NCI-H2081 (cell line): Measurements from ENCODE around the gene GRID2.

Source experiments
- DNase-seq, 2 experiments: peaks; one replicate each; lab custom pipeline; 2025; lab: John Stamatoyannopoulos, UW

Gene GRID2

DNA sequence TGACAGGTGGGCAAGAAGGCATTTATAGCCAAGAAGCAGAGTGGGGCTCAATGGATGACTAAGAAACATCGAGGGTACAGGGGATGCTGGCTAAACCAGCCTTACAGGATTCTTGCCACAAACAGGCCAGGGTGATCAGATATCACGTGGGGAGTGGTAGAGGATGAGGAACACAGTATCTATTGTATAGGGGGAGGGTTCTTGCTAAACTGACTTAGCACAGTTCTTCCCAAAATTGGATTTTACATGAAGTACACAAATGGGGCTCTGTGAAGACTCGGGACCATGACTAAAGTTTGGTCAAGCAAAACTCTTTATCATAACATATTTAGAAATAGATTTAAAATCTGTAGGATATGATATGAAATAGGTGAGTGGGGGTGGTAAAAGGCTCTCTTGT is 1380.8 kb downstream of the GRID2 start:
- DNase-seq = no peak

DNA sequence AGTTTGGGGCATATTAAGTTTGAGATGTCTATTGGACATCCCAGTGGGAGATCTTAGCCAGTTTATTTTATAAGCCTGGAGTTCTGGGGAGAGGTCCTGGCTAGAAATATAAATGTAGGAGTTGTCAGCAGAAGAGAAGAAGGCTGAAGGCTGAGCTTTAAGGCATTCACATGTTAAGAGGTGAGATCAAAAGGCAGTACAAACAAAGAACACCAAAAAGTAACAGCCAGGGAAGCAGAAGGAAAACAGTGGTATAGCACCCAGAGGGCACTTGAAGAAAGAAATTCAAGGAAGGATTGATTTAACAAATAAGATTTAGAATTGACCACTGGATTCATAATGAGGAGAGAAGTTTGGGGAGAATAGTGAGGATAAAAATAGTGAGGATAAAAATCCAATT is 1383.5 kb downstream of the GRID2 start:
- DNase-seq = no peak

DNA sequence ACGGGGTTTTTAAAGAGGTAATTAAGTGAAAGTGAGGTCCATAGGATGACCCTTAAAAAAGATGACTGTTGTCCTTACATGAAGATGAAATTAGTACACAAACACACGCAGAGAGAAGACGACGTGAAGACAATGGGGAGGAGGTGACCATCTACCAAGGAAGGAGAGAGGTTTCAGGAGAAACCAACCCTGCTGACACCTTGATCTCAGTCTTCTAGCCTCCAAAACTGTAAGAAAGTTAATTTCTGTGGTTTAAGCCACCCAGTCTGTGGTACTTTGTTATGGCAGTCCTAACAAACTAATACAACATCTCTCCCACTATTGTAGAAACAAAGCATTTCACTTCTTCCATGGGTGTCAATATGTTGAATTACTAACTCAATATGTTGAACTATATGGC is 1385.2 kb downstream of the GRID2 start:
- DNase-seq = no peak

DNA sequence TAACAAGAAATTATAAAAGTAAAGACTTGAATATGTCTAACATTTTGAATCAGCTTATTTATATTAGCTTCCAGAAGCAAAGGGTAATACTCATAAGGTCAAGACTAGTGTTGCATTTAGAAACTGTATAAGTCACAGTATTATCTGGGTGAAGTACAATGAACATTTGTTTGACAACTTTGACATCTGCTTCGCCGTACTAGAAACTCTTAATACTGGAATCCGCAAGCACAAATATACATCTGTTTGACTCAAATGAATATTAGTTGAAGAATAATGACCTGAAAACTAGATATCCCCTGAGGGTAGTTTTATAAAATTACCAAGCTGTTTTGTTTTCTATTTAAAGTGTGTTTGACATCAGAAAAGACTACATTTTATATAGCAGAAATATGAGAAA is 1389.4 kb downstream of the GRID2 start:
- no peak for DNase-seq

DNA sequence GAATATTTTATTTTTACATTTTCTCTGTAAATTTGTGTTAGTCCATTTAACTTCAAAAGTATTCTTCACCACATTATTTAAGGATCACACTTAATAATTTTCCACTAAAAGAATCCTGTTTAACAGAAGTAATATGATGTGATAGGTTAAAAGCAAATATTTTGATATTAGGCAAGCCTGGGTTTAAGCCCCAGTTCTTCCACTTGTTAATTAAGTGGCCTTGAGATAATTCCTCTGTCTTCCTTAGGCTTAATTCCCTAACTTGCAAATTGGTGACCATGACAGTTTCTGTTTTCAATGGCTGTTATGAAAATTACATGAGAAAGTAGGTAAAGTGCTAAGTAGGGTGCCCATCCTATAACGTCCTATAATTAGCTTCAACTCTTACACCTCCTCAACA is 1394.9 kb downstream of the GRID2 start:
- no peak for DNase-seq

DNA sequence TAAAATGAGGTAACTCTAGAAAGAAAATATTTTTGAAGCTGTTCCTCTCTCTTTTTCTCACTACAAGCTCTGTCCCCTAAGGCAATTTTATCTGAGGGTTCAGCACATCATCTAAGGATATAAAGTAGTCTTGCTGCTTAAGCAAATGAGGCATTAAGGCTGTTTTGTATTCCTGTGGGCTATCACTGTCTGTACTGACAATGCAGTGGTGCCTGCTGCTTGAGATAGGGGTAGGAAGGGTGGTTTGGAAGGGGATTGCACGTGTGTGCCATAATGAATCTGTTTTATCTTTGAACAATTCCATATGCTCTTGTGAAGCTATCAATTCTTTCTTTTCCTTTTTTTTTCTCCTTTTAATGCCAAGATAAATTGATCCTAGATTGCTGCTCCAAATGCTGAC is 1396.8 kb downstream of the GRID2 start:
- no peak for DNase-seq

DNA sequence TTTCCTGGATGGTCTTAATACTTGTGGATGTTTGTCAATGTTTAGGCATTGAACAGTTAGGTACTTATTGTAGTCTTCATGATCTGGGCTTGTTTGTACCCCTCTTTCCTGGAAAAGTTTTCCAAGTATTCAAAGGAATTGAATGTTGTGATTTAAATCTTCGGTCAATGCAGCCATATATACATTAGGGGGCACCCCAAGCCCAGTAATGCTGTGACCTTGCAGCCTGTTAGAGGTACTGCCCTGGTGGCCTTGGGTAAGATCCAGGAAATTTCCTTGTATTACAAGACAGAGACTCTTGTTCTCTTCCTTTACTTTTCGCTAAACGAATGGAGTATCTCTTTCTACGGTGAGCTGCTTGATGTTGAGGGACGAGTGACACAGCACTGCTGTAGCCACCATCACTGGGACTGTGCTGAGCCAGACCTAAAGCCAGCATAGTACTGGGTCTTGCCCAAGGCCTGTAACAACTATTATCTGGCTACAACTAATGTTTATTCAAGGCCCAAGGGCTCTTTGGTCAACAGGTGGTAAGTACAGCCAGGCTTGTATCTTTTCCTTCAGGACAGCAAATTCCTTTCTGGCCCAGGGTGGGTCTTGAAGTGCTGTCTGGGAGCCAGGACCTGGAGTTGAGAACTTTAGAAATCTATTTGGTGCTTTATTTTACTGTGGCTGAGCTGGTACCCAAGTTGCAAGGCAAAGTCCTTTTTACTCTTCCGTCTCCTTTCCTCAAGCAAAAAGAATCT is 1406.5 kb downstream of the GRID2 start:
- DNase-seq = peak in 1 of 2 experiments; percentile 5

DNA sequence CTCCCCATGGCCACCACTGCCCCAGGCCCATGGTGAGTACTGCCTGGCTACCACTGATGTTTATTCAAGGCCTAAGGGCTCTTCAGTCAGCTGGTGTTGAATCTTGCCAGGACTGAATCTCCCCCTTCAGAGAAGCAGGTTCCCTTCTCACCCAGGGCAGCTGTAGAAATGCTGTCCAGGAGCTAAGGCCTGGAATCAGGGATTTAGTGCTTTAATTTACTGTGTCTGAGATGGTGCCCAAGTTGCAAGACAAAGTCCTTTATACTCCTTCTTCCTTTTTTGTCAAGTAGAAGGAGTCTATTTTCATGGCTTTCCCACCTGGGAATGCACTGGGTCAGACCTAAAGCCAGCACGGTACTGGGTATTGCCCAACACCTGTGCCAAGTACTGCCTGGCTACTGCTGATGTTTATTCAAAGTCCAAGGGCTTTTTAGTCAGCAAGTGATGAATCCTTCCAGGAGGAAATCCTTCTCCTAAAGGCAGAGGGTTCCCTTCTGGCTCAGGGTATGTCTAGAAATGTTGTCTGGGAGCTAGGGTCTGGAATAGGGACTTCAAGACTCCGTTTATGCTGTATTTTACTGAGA is 1407.2 kb downstream of the GRID2 start:
- no peak for DNase-seq

DNA sequence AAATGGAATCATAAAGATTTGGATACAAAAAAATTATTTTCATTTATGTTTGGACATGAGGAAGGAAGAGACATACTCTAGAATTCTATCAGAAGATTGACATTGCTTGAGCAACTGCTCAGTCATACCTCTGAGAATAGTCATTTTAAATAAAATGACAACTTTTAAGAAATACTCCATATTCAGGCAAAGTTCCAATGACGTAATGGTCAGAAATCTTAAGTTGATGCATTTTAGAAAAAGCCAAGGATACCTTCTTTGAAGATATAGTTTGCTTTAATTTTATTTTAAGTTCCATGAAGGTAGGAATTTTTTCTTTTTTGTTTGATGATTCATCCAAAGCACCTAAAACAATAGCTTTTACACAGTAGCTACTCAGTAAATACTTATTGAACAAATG is 1414.5 kb downstream of the GRID2 start:
- DNase-seq = no peak

DNA sequence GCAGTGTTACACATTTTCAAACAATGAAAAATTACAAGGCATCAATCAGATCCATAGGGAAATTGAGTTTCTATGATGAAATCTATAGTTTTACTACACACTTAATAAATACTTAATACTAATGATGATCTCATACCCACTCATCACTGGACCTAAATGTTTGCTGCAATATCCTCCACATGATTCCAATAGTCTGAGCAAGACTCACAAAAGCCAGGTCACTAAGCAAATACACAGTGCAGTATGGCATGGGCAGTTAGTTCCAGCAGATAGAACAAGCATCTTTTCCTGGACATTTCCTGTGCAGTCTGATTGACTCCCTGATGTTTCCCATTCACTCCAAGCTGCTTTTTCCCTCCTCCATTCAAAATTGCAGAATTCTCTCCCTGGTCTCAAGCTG is 1415.8 kb downstream of the GRID2 start:
- DNase-seq = no peak

DNA sequence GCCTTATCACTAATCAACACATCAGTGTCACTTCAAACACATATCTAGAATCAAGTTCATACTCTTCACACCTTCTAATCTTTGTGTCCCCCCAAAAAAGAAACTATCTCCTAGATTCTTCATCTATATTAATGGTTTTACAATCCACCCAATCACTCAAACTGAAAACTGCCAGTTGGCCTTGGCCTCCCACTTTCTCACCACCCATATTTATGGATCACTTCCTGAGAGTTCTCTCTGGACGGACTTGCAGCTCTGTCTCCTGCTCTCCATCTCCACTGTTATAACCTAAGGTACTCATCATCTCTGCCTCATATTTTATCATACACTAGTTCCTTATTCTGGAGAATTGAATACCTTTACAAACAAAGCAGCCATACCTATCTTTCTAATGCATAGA is 1418.7 kb downstream of the GRID2 start:
- no peak for DNase-seq

DNA sequence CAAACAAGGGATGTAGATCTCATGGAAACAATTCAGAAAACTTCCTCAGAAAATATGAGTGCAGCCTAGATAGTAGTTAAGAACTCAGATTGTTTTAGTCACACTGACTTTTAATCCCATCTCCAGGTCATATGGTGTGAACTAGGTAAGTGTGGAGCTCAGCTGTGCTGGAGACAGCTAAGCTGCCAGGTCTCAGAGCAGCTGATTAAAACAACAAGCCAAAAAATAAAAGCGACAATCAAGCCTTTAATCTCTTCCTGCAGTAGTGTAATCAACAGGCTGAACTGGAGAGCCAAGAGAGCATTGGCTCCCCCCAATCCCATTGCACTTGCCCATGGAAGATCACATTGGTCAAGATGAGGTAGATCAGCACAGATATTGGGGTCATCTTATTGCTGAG is 1426.5 kb downstream of the GRID2 start:
- DNase-seq = no peak

DNA sequence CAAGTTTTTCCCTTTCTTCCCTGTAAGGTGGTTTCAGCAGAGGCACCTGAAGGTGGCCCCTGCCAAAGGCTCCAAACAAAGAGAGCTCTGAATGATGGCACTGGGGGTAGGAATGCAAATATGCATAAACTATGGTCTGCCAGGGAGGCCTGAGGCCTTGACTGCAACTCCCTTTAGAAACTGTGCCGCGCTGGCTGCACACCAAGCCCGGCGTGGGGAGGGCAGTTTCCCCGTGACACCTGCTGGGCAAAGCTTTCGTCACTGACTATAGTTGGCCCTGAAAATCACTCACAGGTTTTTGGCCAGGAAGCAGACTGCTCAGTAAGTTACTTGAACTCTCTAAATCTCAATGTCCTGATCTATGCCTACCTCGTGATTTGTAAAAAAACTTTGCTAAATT is 1427.0 kb downstream of the GRID2 start:
- DNase-seq = peak in 1 of 2 experiments; percentile 3

DNA sequence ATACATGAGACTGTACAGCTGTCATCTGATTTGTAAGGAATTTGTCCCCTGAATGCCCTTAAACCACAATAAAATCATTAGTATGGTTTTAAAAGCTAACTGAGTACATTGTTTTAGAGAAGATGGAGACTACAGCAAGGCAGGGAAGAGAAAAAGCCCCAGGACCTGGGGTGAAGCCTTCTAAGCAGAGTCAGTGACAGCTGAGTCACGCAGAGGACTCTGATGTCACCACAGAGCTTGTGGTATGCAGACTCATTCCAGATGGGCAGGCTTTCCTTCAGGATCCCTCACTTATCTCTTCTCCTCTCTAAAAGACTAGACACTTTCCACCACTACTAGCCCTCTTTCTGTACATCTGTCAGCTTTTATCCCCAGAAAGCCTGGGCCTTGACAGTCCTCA is 1427.7 kb downstream of the GRID2 start:
- DNase-seq = no peak

DNA sequence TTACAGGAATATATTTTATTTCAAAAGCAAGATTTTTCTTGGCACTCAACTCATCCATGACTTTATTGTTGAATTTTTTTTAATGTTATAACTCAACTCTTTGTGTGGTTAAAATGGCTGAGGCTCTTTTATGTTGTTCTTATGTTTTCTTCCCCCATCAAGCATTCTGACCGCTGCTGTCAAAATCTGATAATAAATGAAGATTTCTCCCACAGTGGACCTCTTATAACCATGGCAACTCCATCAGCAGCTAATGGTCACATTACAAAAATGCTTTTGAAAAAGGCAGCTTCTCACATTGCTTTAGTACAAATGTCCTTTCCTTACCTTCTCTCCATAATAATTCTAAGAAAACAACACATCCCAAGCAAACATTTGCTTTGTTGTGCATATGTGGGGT is 1428.7 kb downstream of the GRID2 start:
- no peak for DNase-seq

DNA sequence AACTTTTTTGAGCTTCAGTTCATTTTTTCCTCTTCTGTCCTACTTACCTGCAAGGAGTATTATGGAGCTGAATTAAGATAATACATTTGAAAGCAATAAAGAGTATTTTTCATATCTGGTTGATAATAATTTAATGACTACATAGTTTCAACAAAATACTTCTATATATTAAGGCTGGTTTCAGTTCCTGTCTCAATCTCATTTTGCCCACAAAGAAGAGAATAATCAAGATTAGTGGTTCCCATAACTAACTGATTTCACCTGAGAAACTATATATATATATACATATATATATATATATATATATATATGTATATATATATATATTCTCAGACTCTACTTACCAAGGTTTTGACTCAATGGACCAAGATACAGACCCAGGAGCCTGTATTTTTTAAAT is 1437.1 kb downstream of the GRID2 start:
- DNase-seq = no peak

DNA sequence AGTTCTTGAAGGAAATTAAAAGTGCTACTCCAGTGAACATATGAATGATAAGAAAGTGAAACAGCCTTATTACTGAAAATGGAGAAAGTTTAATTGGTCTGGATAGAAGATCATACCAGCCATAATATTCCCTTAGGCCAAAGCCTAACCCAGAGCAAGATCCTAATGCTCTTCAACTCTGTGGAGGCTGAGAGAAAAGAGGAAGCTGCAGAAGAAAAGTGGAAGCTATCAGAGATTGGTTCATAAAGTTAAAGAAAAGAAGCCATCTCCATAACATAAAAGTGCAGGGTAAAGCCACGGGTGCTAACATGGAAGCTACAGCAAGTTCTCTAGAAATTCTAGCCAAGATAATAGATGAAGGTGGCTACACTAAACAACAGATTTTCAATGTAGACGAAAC is 1439.3 kb downstream of the GRID2 start:
- DNase-seq = no peak

DNA sequence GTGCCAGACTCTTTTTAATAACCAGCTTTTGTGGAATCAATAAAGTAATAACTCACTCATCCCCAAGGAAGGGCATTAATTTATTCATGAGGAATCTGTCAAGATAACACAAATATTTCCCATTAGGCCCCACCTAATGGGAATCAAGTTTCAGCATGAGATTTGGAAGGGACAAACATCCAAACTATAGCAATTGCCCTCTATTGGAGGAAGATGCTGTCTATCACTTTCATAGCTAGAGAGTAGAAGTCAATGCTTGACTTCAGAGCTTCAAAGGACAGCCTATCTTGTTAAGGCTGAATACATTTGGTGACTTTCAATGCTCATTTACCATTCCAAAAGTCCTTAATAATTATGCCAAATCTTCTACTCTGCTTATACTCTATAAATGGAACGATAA is 1439.9 kb downstream of the GRID2 start:
- no peak for DNase-seq

DNA sequence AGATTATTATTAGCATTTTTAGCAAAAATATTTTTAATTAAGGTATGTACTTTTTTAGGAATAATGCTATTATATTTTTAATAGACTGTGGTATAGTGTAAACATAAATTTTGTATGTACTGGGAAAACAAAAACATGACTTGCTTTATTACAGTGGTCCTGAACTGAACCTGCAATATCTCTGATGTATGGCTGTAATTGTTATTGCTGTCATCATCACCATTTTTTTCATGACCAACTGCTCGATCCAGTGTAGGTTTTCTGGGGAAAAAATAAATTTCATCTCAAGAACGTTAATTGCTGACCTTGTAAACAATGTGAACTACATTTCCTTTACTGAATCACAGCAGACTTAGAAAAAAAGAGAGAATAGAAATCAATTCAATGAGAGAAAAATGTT is 1441.2 kb downstream of the GRID2 start:
- DNase-seq = no peak

DNA sequence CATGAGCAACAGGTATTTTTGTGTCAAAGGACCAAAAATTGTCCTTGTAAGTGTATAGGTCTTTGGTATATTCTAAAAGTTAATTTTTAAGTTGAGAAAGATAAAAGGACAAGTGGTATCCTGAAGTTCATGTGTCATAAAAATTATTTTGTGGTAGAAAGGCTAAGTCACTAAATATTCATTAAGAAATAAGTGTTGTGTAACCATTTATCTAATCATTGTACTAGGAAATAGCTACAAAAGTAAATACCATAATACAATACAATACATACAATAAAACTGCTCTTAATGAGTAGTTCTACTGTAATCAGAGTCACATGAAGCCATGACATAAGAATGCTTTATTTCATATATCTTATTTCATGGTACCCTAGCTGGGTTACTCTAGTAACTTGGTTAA is 1442.3 kb downstream of the GRID2 start:
- DNase-seq = peak in 1 of 2 experiments; percentile 13

DNA sequence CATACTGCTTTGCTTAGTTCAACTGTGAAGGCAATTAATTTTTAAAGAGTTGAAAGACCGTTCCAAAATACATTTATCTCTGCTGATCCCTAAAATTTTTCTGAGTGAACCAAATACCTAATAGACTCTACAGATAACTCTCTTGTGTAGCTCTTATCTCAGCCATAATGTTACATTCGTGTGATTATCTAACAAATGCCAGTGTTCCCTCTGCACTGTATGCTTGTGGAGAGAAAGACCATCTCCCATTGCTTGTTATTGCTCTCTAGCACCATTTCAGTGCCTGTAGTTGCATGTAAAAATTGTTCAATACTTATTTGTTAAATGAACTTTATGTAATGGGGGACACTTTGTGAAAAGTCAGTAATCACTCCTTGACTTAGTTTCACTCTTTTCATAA is 1443.5 kb downstream of the GRID2 start:
- no peak for DNase-seq

DNA sequence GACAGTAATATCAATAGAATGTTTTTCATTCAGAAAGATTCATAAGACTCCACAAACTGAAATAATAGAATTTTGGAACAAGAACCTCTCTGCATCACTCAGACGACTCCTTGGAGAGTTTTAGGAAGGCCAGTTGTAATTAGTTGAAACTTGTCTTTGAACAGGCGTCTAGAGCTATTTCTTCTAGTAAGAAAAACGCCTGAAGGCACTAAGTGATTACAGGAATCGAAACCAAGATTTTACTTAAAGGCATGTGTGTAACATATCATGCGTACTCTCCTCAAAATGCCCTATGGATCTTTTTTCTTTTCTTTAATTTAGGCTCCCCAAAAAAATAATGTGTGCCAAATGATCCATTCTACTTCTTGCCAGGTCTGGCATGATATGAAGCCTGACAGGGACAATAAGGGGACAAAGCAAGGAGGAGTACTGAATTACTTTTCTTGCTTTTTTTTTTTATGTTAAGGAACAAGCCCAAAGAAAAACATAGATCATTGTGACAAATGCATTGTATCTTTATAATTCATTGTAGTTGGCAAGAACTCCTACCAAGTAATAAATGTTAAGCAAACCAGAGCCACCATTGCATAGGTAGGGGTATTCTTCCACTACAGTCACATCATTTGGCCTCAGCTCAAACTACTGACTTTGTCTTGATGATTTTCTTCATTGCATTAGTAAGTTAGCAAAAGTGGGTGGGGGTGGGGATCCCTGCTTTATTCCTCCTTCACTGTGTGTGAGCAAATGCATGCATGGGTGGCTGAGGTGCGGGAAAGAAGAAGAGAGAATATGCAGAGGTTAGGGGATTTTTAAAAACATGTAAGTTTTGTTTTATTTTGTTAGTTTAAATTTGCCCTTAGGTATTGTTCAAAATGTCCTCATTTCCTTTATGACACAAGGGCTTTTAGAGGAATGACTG is 1444.9 kb downstream of the GRID2 start:
- no peak for DNase-seq

DNA sequence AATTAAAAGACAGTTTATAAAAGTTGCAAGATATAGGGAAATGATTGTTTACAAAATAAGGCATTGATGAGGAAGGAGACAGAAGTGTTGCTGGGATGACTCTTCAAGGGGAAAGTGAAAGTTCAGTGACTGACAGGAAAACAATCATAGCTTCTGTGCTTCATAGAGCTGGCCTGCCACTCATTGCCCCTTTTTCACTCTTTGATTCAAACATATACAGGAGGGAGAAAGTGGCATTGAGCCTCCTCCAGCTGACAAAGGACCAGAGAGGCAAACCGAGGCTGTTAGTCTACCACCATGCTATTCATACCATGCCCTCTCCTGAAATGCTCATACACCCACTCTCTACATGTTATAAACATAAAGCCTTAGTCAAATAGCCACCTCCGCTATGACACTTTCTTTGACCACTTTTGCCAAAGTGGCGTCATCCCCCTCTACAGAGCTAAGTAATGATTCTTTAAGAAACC is 1445.6 kb downstream of the GRID2 start:
- DNase-seq = no peak
